Suprapubic skin (tissue), 4 donors: ENCODE measurements around the gene CASP10. TPM values are rescaled to one million over a fixed set of nuclear protein-coding genes. Genes with fewer than 3 reads are reported as not detected.

ENCODE experiments used
- DNase-seq, 2 donors: peaks; one replicate each; pipeline ENCODE4 v3.0.0-alpha.2; 2019; ENCODE audit warnings: low spot score in 2 of 2
- H3K27ac ChIP-seq: fragments of 200-600 bp; sonication (generic); one replicate; pipeline ENCODE4 v1.5.1; 2019
- H3K27me3 ChIP-seq: fragments of 200-600 bp; sonication (generic); one replicate; pipeline ENCODE4 v1.5.1; 2019
- H3K36me3 ChIP-seq: fragments of 200-600 bp; sonication (generic); one replicate; pipeline ENCODE4 v1.5.1; 2019
- H3K4me1 ChIP-seq: fragments of 200-600 bp; sonication (generic); one replicate; pipeline ENCODE4 v1.5.1; 2019
- H3K4me3 ChIP-seq: fragments of 200-600 bp; sonication (generic); one replicate; pipeline ENCODE4 v1.5.1; 2019; ENCODE audit warnings: mild to moderate bottlenecking
- H3K9me3 ChIP-seq: fragments of 200-600 bp; sonication (generic); one replicate; pipeline ENCODE4 v1.5.1; 2019
- CTCF ChIP-seq, 2 donors: fragments of 200-600 bp in 1 of 2; fragments of 450-650 bp in 1 of 2; sonication (generic) in 1 of 2; IDR thresholded peaks; one replicate each; pipeline ENCODE4 v1.5.1; 2016 to 2019; ENCODE audit warnings: antibody characterized with exemption in 2 of 2, mild to moderate bottlenecking in 1 of 2, moderate library complexity in 1 of 2
- EP300 ChIP-seq: sonication (generic); formaldehyde crosslinking; IDR thresholded peaks from one replicate; pipeline ENCODE4 v1.6.1; 2017; ENCODE audit warnings: antibody characterized with exemption
- POLR2A ChIP-seq, 2 donors: fragments of 450-650 bp; IDR thresholded peaks; one replicate each; pipeline ENCODE4 v1.6.1; 2017; ENCODE audit warnings: antibody characterized with exemption in 2 of 2, mild to moderate bottlenecking in 2 of 2, moderate library complexity in 2 of 2
- POLR2AphosphoS5 ChIP-seq, 3 donors: sonication (generic); formaldehyde crosslinking; IDR thresholded peaks; one replicate each; pipeline ENCODE4 v1.6.1; 2017; ENCODE audit warnings: antibody characterized with exemption in 3 of 3
- WGBS: methylation state at CpG from one replicate; pipeline ENCODE4 v1.1.5; 2018; 5-methylcytosine and 5-hydroxymethylcytosine counted together
- total RNA-seq, 4 donors: library from RNA; depleted of rRNA; stranded (reverse); fragments of >200 nt; gene quantifications; one replicate each; pipeline ENCODE4 v1.1.0, GENCODE V29; 2016

CASP10 gene
- total RNA-seq, 4 donors from 2014 or later: 3.7 to 19.0 (median 7.4) TPM

GRCh38 chr2:201152999-201153815 is 29.7 kb upstream of the CASP10 start:
- WGBS: 87% methylated on average over 6 of the region's 6 CpGs
- DNase-seq: no peak
- Histone ChIP-seq H3K27ac (peak overlapping the region; percentile 8), H3K27me3 (no peaks in the 10 kb centered on the region), H3K36me3 (peaks cover 69% of the 10 kb centered on the region), H3K4me3 (no peak overlapping the region), H3K4me1 (peaks cover 28% of the 10 kb centered on the region), H3K9me3 (no peaks in the 10 kb centered on the region)
- TF ChIP-seq POLR2AphosphoS5 (IDR thresholded peaks at IDR 0.05) (no peak), POLR2A (IDR thresholded peaks at IDR 0.05) (no peak), CTCF (IDR thresholded peaks at IDR 0.05) (no peak), EP300 (no peak)

GRCh38 chr2:201154615-201155399 is 28.1 kb upstream of the CASP10 start:
- Histone ChIP-seq H3K9me3 (no peaks in the 10 kb centered on the region), H3K27ac (no peak overlapping the region), H3K27me3 (no peaks in the 10 kb centered on the region), H3K36me3 (peaks cover 79% of the 10 kb centered on the region), H3K4me3 (no peak overlapping the region), H3K4me1 (peaks cover 36% of the 10 kb centered on the region)
- no peak for DNase-seq
- WGBS: 91% methylated on average over 9 of the region's 9 CpGs
- no peak for TF ChIP-seq CTCF (IDR thresholded peaks at IDR 0.05)
- TF ChIP-seq EP300: no peak
- TF ChIP-seq POLR2A (IDR thresholded peaks at IDR 0.05): no peak
- no peak for TF ChIP-seq POLR2AphosphoS5 (IDR thresholded peaks at IDR 0.05)

GRCh38 chr2:201156036-201156435 is 26.9 kb upstream of the CASP10 start:
- no peak overlapping the region for H3K27ac ChIP-seq
- H3K36me3 ChIP-seq: peaks cover 83% of the 10 kb centered on the region
- H3K4me1 ChIP-seq: peaks cover 31% of the 10 kb centered on the region

GRCh38 chr2:201156640-201157039 is 26.3 kb upstream of the CASP10 start:
- peaks cover 25% of the 10 kb centered on the region for H3K4me1 ChIP-seq
- H3K27me3 ChIP-seq: no peaks in the 10 kb centered on the region
- WGBS: 39% methylated on average over 1 of the region's 1 CpG
- no peak overlapping the region for H3K27ac ChIP-seq
- no peak overlapping the region for H3K4me3 ChIP-seq
- no peak for DNase-seq
- TF ChIP-seq EP300 (no peak), POLR2A (IDR thresholded peaks at IDR 0.05) (no peak), POLR2AphosphoS5 (IDR thresholded peaks at IDR 0.05) (no peak), CTCF (IDR thresholded peaks at IDR 0.05) (no peak)
- H3K36me3 ChIP-seq: peaks cover 89% of the 10 kb centered on the region
- H3K9me3 ChIP-seq: no peaks in the 10 kb centered on the region

More at GRCh38 chr2:201156036-201156435, 26.9 kb upstream of the CASP10 start:
- DNase-seq: no peak
- Histone ChIP-seq H3K4me3 (no peak overlapping the region), H3K9me3 (no peaks in the 10 kb centered on the region), H3K27me3 (no peaks in the 10 kb centered on the region)
- 83% methylated on average over 6 of the region's 6 CpGs for WGBS
- TF ChIP-seq EP300: no peak
- no peak for TF ChIP-seq POLR2AphosphoS5 (IDR thresholded peaks at IDR 0.05)
- no peak for TF ChIP-seq CTCF (IDR thresholded peaks at IDR 0.05)
- TF ChIP-seq POLR2A (IDR thresholded peaks at IDR 0.05): no peak

- H3K36me3 ChIP-seq: peaks cover 91% of the 10 kb centered on the region
- H3K4me1 ChIP-seq: peaks cover 23% of the 10 kb centered on the region
- H3K27me3 ChIP-seq: no peaks in the 10 kb centered on the region
Measured at GRCh38 chr2:201157694-201158093, 25.2 kb upstream of the CASP10 start.

More at GRCh38 chr2:201157694-201158093, 25.2 kb upstream of the CASP10 start:
- no peaks in the 10 kb centered on the region for H3K9me3 ChIP-seq
- H3K27ac ChIP-seq: peak overlapping the region; percentile 47
- no peak for DNase-seq
- TF ChIP-seq EP300 (no peak), POLR2AphosphoS5 (IDR thresholded peaks at IDR 0.05) (no peak), CTCF (IDR thresholded peaks at IDR 0.05) (no peak), POLR2A (IDR thresholded peaks at IDR 0.05) (no peak)
- no peak overlapping the region for H3K4me3 ChIP-seq
- WGBS: 50% methylated on average over 4 of the region's 4 CpGs
